GM19025 (cell line): ENCODE measurements around the gene ALKBH6.

Experiments
- ATAC-seq: cut with Tn5 transposase; IDR thresholded peaks from one replicate; pipeline ENCODE4 v1.9.1; 2021; ENCODE audit warnings: mild to moderate bottlenecking, low read depth, moderate library complexity; ENCODE audit not compliant: unreplicated experiment

The ALKBH6 gene

DNA sequence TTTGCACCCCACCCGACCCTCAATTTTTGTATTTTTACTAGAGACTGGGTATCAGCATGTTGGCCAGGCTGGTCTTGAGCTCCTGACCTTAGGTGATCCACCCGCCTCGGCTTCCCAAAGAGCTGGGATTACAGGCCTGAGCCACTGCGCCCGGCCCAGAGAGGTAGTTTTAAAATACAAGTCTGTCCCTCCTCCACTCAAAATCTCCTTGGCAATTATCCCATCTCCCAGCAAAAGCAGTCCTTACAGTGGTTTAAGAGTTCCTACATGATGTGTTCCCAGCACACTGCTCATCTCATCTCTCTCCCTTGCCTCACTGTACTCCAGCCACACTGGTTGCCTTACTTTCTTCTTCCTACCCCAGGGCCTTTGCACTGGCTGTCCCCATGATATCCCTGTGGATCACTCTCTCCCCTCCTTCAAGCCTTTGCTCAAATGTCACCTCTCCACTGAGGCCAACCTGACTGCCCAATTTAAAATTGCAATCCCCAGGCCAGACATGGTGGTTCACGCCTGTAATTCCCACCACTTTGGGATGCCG is 53.5 kb downstream of the ALKBH6 start:
- no peak for ATAC-seq

DNA sequence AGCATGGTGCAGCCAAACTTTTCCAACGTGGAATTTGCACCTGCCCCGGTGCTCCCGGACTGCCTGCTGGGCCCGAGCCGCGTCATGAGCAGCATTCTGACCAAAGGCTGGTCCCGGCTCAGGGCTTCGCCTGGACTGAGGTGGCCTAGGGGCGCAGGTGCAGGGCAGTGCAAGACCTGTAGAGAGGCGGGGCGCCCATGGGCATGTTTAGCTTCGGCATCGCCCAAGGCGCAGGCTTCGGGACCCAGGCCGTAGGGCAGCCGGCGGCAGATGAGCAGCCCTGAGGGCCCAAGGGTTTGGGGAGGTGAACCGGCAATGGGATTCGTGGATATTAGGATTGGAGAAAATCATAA is 54.1 kb downstream of the ALKBH6 start:
- ATAC-seq = no peak
